ENCODE data around the gene MC3R.

GRCh38 chr20:56271974-56272373 is 23.4 kb downstream of the MC3R start:
- TF ChIP-seq GABPA (IDR thresholded peaks at IDR 0.05; ENCODE audit: low read depth), result no peak
- TF ChIP-seq POLR2AphosphoS5 (IDR thresholded peaks at IDR 0.05; ENCODE audit: low read depth), result no peak
- no peak for TF ChIP-seq CTCF (IDR thresholded peaks at IDR 0.05; ENCODE audit: insufficient read depth, low read length)
- TF ChIP-seq REST (IDR thresholded peaks at IDR 0.05; ENCODE audit: insufficient replicate concordance, low read depth), result no peak
- TF ChIP-seq SPI1 (IDR thresholded peaks at IDR 0.05; ENCODE audit: borderline replicate concordance, low read depth), result no peak
